ENCODE data around the gene RANBP10.
A peak's percentile ranks its signal among the peaks of the same experiment; 100 is the strongest.

RANBP10 gene

DNA sequence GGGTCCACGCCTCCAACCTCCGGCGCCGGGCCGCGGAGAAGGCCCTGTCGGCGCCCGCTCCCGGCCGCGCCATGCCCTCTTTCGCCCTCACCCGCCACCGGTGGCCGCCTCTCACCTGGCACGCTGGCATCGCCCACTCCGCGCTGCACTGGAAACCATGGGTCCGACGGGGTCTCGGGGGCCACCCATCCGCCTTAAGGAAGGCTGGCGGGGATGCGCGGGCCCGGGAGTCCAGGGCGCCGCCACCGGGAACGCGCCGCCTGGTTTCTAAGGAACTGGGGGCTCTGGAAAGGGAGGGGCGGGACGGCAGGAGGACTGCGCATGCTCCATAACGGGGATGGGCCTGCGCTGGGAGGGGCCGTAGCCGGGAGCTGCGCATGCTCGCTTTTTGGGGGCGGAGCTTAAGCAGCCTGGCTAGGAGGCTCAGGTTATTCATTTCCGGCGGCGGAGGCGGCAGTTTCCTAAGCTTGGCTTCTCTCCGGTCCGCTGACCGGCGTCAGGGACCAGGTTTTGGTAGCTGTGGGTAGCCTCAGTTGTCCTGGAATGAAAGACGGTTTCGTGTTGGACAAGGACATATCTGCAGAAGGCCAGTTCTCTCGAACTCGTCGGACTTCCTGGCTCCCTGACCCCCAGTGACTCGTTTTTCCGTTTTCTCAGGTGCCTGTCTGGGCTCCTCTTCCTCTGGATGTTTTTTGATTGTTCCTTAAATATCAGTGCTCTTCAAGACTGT lies 87.1 kb downstream of the RANBP10 start, which contains the start of gene GFOD2:
Gene GFOD2, minus strand, starts transcription at position 269 of the 730 bp plus-strand sequence. CDS start 33,601 bp downstream, outside the sequence.
- Histone ChIP-seq H3K4me3 (ENCODE audit: low read depth in 1 of 2, low read length in 2 of 2) (peak within 1 kb of the TSS; percentile 67 to 75), H3K9ac (ENCODE audit: low read depth, low read length) (peak within 1 kb of the TSS; percentile 66), H3K27me3 (ENCODE audit: insufficient read depth, low read length, poor library complexity) (no peaks in the 10 kb centered on the region), H3K36me3 (ENCODE audit: insufficient read depth, low read length) (peaks cover 6% of the 10 kb centered on the region; the same call in 1 of the 2 replicates), H2AFZ (ENCODE audit: low read depth, low read length) (peak within 1 kb of the TSS; percentile 82), H3K4me2 (ENCODE audit: insufficient read depth, low read length) (peak within 1 kb of the TSS; percentile 89), H3K4me1 (ENCODE audit: insufficient read depth, low read length) (peaks cover 31% of the 10 kb centered on the region), H3K79me2 (ENCODE audit: insufficient read depth, low read length) (peaks cover 47% of the 10 kb centered on the region), H3K27ac (ENCODE audit: low read length) (peak within 1 kb of the TSS; percentile 88), H4K20me1 (ENCODE audit: insufficient read depth, low read length) (0 out of 2 replicates have a peak, but pooled peaks cover 6% of the 10 kb centered on the region), H3K9me3 (ENCODE audit: insufficient read depth, low read length, severe bottlenecking) (no peaks in the 10 kb centered on the region)
- ATAC-seq (ENCODE audit: insufficient read depth, low read depth) (peak; percentile 88), DNase-seq (peak; percentile 97)
- TF ChIP-seq, protein P1, sequence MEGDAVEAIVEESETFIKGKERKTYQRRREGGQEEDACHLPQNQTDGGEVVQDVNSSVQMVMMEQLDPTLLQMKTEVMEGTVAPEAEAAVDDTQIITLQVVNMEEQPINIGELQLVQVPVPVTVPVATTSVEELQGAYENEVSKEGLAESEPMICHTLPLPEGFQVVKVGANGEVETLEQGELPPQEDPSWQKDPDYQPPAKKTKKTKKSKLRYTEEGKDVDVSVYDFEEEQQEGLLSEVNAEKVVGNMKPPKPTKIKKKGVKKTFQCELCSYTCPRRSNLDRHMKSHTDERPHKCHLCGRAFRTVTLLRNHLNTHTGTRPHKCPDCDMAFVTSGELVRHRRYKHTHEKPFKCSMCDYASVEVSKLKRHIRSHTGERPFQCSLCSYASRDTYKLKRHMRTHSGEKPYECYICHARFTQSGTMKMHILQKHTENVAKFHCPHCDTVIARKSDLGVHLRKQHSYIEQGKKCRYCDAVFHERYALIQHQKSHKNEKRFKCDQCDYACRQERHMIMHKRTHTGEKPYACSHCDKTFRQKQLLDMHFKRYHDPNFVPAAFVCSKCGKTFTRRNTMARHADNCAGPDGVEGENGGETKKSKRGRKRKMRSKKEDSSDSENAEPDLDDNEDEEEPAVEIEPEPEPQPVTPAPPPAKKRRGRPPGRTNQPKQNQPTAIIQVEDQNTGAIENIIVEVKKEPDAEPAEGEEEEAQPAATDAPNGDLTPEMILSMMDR (IDR thresholded peaks at IDR 0.05; ENCODE audit: borderline replicate concordance, extremely low read depth, low read length, poor library complexity, severe bottlenecking): no peak
- no peak for TF ChIP-seq EZH2 (IDR thresholded peaks at IDR 0.05; ENCODE audit: borderline replicate concordance, low read depth, low read length, severe bottlenecking)

- Histone ChIP-seq H3K36me3 (ENCODE audit: insufficient read depth, low read length) (peaks cover 6% of the 10 kb centered on the region; the same call in 1 of the 2 replicates), H3K9ac (ENCODE audit: low read depth, low read length) (peak overlapping the region; percentile 66), H3K79me2 (ENCODE audit: insufficient read depth, low read length) (peaks cover 53% of the 10 kb centered on the region), H3K9me3 (ENCODE audit: insufficient read depth, low read length, severe bottlenecking) (no peaks in the 10 kb centered on the region), H2AFZ (ENCODE audit: low read depth, low read length) (peak overlapping the region; percentile 82), H3K27ac (ENCODE audit: low read length) (peak overlapping the region; percentile 54), H3K4me2 (ENCODE audit: insufficient read depth, low read length) (peak overlapping the region; percentile 89), H3K4me3 (ENCODE audit: low read depth in 1 of 2, low read length in 2 of 2) (peak overlapping the region; percentile 67 to 75), H3K4me1 (ENCODE audit: insufficient read depth, low read length) (peaks cover 31% of the 10 kb centered on the region), H3K27me3 (ENCODE audit: insufficient read depth, low read length, poor library complexity) (no peaks in the 10 kb centered on the region), H4K20me1 (ENCODE audit: insufficient read depth, low read length) (0 out of 2 replicates have a peak, but pooled peaks cover 6% of the 10 kb centered on the region)
- DNase-seq: peak; percentile 36
- TF ChIP-seq EZH2 (IDR thresholded peaks at IDR 0.05; ENCODE audit: borderline replicate concordance, low read depth, low read length, severe bottlenecking): no peak
- peak; percentile 45; the same call in 2 of the 3 replicates for ATAC-seq (ENCODE audit: insufficient read depth, low read depth)
These were observed 87.7 kb downstream of the RANBP10 start for GRCh38 chr16:67718668-67719047.

DNA sequence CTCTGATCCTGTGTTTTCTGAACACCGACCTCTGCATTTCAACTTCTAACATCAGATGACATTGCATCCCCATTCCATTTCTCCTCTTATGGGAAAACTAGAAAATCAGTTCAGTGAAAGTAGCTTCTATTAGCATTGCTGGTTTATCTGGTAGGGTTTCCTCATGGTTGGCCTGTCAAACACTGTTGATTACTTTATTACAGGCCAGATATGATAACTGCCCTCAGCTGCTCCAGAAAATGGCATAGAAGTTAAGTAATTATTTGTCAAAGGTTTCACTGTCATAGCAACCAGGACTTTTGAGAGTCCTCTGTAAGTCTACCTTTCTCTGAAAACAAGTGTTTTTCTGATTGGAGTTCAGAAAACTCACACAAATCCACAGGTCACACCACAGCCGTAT lies 90.3 kb downstream of the RANBP10 start:
- TF ChIP-seq EZH2 (IDR thresholded peaks at IDR 0.05; ENCODE audit: borderline replicate concordance, low read depth, low read length, severe bottlenecking): no peak
- TF ChIP-seq, protein P1 (IDR thresholded peaks at IDR 0.05; ENCODE audit: borderline replicate concordance, extremely low read depth, low read length, poor library complexity, severe bottlenecking): no peak
- Histone ChIP-seq H3K4me2 (ENCODE audit: insufficient read depth, low read length) (peak overlapping the region; percentile 17; the same call in 1 of the 2 replicates), H3K9me3 (ENCODE audit: insufficient read depth, low read length, severe bottlenecking) (no peaks in the 10 kb centered on the region), H3K9ac (ENCODE audit: low read depth, low read length) (no peak overlapping the region), H3K4me1 (ENCODE audit: insufficient read depth, low read length) (peaks cover 31% of the 10 kb centered on the region), H3K4me3 (ENCODE audit: low read depth in 1 of 2, low read length in 2 of 2) (no peak overlapping the region), H4K20me1 (ENCODE audit: insufficient read depth, low read length) (0 out of 2 replicates have a peak, but pooled peaks cover 6% of the 10 kb centered on the region), H2AFZ (ENCODE audit: low read depth, low read length) (no peak overlapping the region), H3K27ac (ENCODE audit: low read length) (no peak overlapping the region), H3K79me2 (ENCODE audit: insufficient read depth, low read length) (peaks cover 66% of the 10 kb centered on the region), H3K27me3 (ENCODE audit: insufficient read depth, low read length, poor library complexity) (no peaks in the 10 kb centered on the region), H3K36me3 (ENCODE audit: insufficient read depth, low read length) (no peaks in the 10 kb centered on the region)
- no peak for ATAC-seq (ENCODE audit: insufficient read depth, low read depth)
- no peak for DNase-seq

DNA sequence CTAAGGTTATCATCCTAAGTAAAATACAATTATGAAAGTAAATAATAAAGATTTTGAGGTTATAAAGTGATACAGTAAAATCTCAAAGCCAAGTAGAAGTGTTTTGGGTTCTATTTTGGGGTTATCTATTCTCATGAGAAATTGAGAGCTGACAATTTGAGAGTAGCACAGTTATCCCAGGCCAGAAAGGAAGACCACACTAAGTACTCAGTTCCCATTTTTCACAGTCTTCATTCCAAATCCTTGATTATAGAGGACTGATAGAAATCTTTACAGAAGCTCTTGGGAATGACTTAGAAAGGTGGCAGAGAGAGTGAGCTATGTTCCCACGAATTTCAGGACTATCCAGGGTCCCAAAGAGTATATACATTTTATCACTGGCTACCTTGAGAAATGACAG lies 91.8 kb downstream of the RANBP10 start:
- no peak overlapping the region for H3K4me2 ChIP-seq (ENCODE audit: insufficient read depth, low read length)
- no peak for ATAC-seq (ENCODE audit: insufficient read depth, low read depth)
- DNase-seq: no peak
- H3K9ac ChIP-seq (ENCODE audit: low read depth, low read length): no peak overlapping the region
- no peaks in the 10 kb centered on the region for H3K36me3 ChIP-seq (ENCODE audit: insufficient read depth, low read length)
- no peak for TF ChIP-seq EZH2 (IDR thresholded peaks at IDR 0.05; ENCODE audit: borderline replicate concordance, low read depth, low read length, severe bottlenecking)
- TF ChIP-seq, protein P1 (IDR thresholded peaks at IDR 0.05; ENCODE audit: borderline replicate concordance, extremely low read depth, low read length, poor library complexity, severe bottlenecking): no peak
- H4K20me1 ChIP-seq (ENCODE audit: insufficient read depth, low read length): 0 out of 2 replicates have a peak, but pooled peaks cover 6% of the 10 kb centered on the region
- no peak overlapping the region for H3K4me3 ChIP-seq (ENCODE audit: low read depth in 1 of 2, low read length in 2 of 2)
- peaks cover 22% of the 10 kb centered on the region for H3K4me1 ChIP-seq (ENCODE audit: insufficient read depth, low read length)
- no peak overlapping the region for H3K27ac ChIP-seq (ENCODE audit: low read length)
- no peak overlapping the region for H2AFZ ChIP-seq (ENCODE audit: low read depth, low read length)
- H3K9me3 ChIP-seq (ENCODE audit: insufficient read depth, low read length, severe bottlenecking): no peaks in the 10 kb centered on the region
- peaks cover 77% of the 10 kb centered on the region for H3K79me2 ChIP-seq (ENCODE audit: insufficient read depth, low read length)
- H3K27me3 ChIP-seq (ENCODE audit: insufficient read depth, low read length, poor library complexity): no peaks in the 10 kb centered on the region
